Measurements from ENCODE around the gene MICAL3.

DNA sequence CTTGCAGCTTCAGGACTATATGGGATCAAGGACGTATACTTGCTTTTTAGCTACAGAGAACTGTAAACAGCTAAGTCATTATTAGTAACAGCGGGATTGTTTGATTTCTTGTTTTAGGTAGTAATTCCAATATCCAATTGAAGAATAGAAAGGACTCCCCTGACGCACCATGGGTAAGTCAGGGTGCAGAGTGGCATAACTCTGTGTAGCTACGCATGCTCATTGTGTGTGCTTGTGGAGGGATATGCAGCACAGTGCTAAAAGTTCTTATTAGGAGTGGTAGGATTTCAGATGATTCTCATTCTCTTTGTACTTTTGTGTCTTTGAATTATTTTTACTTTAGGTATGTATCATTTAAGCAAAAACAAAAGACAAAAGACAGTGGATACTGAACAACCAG lies 45.7 kb upstream of the MICAL3 start:
- TF ChIP-seq CTCF (IDR thresholded peaks at IDR 0.05) (no peak), POLR2A (IDR thresholded peaks at IDR 0.05) (no peak)
